Trophoblast cell (in vitro differentiated cells and primary cell): ENCODE data around the gene MICU1.

Experiments used
- DNase-seq, 2 donors: peaks; one replicate each; pipeline ENCODE4 v3.0.0-alpha.2; 2016
- H2AFZ ChIP-seq: 2 replicates; pipeline ENCODE4 v1.6.1; 2013; ENCODE audit warnings: low read length, moderate library complexity, mild to moderate bottlenecking; ENCODE audit not compliant: insufficient read depth, poor library complexity
- H2AK5ac ChIP-seq: 2 replicates; pipeline ENCODE4 v1.6.1; 2013; ENCODE audit warnings: mild to moderate bottlenecking, low read length
- H2BK120ac ChIP-seq: 2 replicates; pipeline ENCODE4 v1.6.1; 2013; ENCODE audit warnings: low read length, mild to moderate bottlenecking, moderate library complexity; ENCODE audit not compliant: insufficient read depth, poor library complexity
- H2BK12ac ChIP-seq: 2 replicates; pipeline ENCODE4 v1.6.1; 2013; ENCODE audit warnings: mild to moderate bottlenecking, low read length, moderate library complexity
- H2BK5ac ChIP-seq: 2 replicates; pipeline ENCODE4 v1.6.1; 2013; ENCODE audit warnings: low read length, low read depth, moderate library complexity, mild to moderate bottlenecking; ENCODE audit not compliant: poor library complexity
- H3K14ac ChIP-seq: 2 replicates; pipeline ENCODE4 v1.6.1; 2013; ENCODE audit warnings: mild to moderate bottlenecking, low read length
- H3K18ac ChIP-seq: 2 replicates; pipeline ENCODE4 v1.6.1; 2013; ENCODE audit warnings: mild to moderate bottlenecking, low read length
- H3K23ac ChIP-seq: 2 replicates; pipeline ENCODE4 v1.6.1; 2013; ENCODE audit warnings: low read length
- H3K27ac ChIP-seq: 2 replicates; pipeline ENCODE4 v1.5.1; 2013; ENCODE audit warnings: low read depth, mild to moderate bottlenecking, inconsistent platforms, low read length, moderate library complexity
- H3K27me3 ChIP-seq: 2 replicates; pipeline ENCODE4 v1.6.1; 2013; ENCODE audit warnings: inconsistent platforms, mild to moderate bottlenecking, low read length, moderate library complexity; ENCODE audit not compliant: insufficient read depth
- H3K36me3 ChIP-seq, 2 experiments: 1 replicate in 1 of 2; 2 replicates in 1 of 2; pipeline ENCODE4 v1.6.1; 2013; ENCODE audit warnings: low read length in 2 of 2, mild to moderate bottlenecking in 2 of 2, moderate library complexity in 1 of 2; ENCODE audit not compliant: insufficient read depth in 2 of 2, control insufficient read depth in 1 of 2
- H3K4ac ChIP-seq: 2 replicates; pipeline ENCODE4 v1.6.1; 2013; ENCODE audit warnings: low read depth, mild to moderate bottlenecking, low read length, moderate library complexity
- H3K4me1 ChIP-seq, 2 experiments: 1 replicate in 1 of 2; 2 replicates in 1 of 2; pipeline ENCODE4 v1.6.1; 2013; ENCODE audit warnings: low read length in 2 of 2, mild to moderate bottlenecking in 2 of 2, moderate library complexity in 1 of 2; ENCODE audit not compliant: insufficient read depth in 2 of 2, control insufficient read depth in 1 of 2
- H3K4me2 ChIP-seq: 2 replicates; pipeline ENCODE4 v1.6.1; 2013; ENCODE audit warnings: inconsistent platforms, mild to moderate bottlenecking, low read length, moderate library complexity
- H3K4me3 ChIP-seq: 2 replicates; pipeline ENCODE4 v1.5.1; 2013; ENCODE audit warnings: mild to moderate bottlenecking, low read depth, low read length, inconsistent platforms
- H3K79me1 ChIP-seq: one replicate; pipeline ENCODE4 v1.6.1; 2013; ENCODE audit warnings: low read length
- H3K79me2 ChIP-seq: 2 replicates; pipeline ENCODE4 v1.6.1; 2013; ENCODE audit warnings: low read length, mild to moderate bottlenecking; ENCODE audit not compliant: control insufficient read depth, insufficient read depth, poor library complexity
- H3K9ac ChIP-seq: 2 replicates; pipeline ENCODE4 v1.6.1; 2013; ENCODE audit warnings: mild to moderate bottlenecking, low read length
- H3K9me3 ChIP-seq: 2 replicates; pipeline ENCODE4 v1.6.1; 2013; ENCODE audit warnings: low read depth, mild to moderate bottlenecking, control low read depth, inconsistent platforms, low read length; ENCODE audit not compliant: insufficient read depth
- H4K12ac ChIP-seq: 2 replicates; pipeline ENCODE4 v1.6.1; 2013; ENCODE audit warnings: low read depth, mild to moderate bottlenecking, low read length, moderate library complexity
- H4K8ac ChIP-seq: 2 replicates; pipeline ENCODE4 v1.6.1; 2013; ENCODE audit warnings: low read depth, mild to moderate bottlenecking, low read length, moderate library complexity
- H4K91ac ChIP-seq: one replicate; pipeline ENCODE4 v1.6.1; 2013; ENCODE audit warnings: low read depth, mild to moderate bottlenecking, low read length, moderate library complexity
- WGBS: extraction: QIAGEN DNeasy Blood & Tissue Kit; methylation state at CpG from one replicate; pipeline ENCODE4 v1.1.7; 2013; ENCODE audit warnings: missing lambda C conversion rate; ENCODE audit not compliant: insufficient read length, insufficient coverage; ENCODE audit errors: extremely low coverage; 5-methylcytosine and 5-hydroxymethylcytosine counted together

MICU1 gene

GRCh38 chr10:72615970-72616369 is 9.9 kb downstream of the MICU1 start:
- Histone ChIP-seq H3K36me3 (peaks cover 0 to 2% of the 10 kb centered on the region in 2 experiments), H3K79me2 (no peaks in the 10 kb centered on the region), H3K27me3 (no peaks in the 10 kb centered on the region), H4K12ac (no peak overlapping the region), H2BK5ac (no peak overlapping the region), H3K4me3 (no peak overlapping the region), H4K8ac (no peak overlapping the region), H3K14ac (no peak overlapping the region), H2AFZ (no peak overlapping the region), H3K23ac (no peak overlapping the region), H3K4me1 (no peaks in the 10 kb centered on the region), H3K27ac (no peak overlapping the region), H3K79me1 (no peaks in the 10 kb centered on the region), H3K9me3 (no peaks in the 10 kb centered on the region), H3K18ac (no peak overlapping the region), H2AK5ac (no peak overlapping the region), H3K4me2 (no peak overlapping the region), H2BK120ac (no peak overlapping the region), H3K9ac (no peak overlapping the region), H3K4ac (no peak overlapping the region), H2BK12ac (no peak overlapping the region), H4K91ac (no peak overlapping the region)
- DNase-seq = no peak
- no CpG with 5 or more reads among the region's 3 CpGs for WGBS

DNA sequence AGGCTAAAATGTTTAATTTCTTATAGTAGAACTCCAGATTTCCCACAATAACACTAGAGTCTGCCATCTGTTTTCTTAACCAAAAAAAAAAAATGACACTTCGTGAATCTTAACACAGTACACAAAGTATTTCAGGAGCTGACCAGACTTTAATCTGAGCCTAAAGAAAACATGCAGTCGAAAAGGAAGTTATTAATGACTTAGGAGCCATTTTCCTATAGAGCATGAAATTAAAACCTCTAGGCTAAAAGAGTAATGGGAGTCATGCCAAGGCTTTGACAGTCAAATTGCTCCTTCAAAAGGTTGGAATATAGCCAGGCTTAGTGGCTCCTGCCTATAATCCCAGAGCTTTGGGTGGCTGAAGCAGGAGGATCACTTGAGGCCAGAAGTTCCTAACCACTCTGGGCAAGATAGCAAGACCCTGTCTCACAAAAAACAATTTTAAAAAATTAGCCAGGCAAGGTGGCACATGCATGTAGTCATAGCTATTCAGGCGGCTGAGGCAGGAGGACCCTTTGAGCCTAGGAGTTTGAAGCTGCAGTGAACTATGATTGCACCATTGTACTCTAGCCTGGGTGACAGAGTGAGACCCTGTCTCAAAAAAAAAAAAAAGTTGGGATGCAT is 13.6 kb downstream of the MICU1 start:
- no peak overlapping the region for H3K14ac ChIP-seq
- H3K27me3 ChIP-seq = no peaks in the 10 kb centered on the region
- no peaks in the 10 kb centered on the region for H3K79me1 ChIP-seq
- H2BK5ac ChIP-seq = no peak overlapping the region
- H3K9ac ChIP-seq = no peak overlapping the region
- H2BK12ac ChIP-seq = no peak overlapping the region
- H3K9me3 ChIP-seq = no peaks in the 10 kb centered on the region
- H3K18ac ChIP-seq = no peak overlapping the region
- no peak overlapping the region for H3K23ac ChIP-seq
- H3K4ac ChIP-seq = no peak overlapping the region
- no peak overlapping the region for H4K91ac ChIP-seq
- no peak overlapping the region for H2AK5ac ChIP-seq
- no peak overlapping the region for H4K8ac ChIP-seq
- no peak overlapping the region for H3K27ac ChIP-seq
- H2AFZ ChIP-seq = no peak overlapping the region
- H3K4me1 ChIP-seq = no peaks in the 10 kb centered on the region
- no peak overlapping the region for H3K4me2 ChIP-seq
- WGBS = no CpG with 5 or more reads among the region's 3 CpGs
- no peaks in the 10 kb centered on the region for H3K79me2 ChIP-seq
- no peak for DNase-seq
- H3K36me3 ChIP-seq = no peaks in the 10 kb centered on the region
- no peak overlapping the region for H2BK120ac ChIP-seq
- no peak overlapping the region for H4K12ac ChIP-seq
- no peak overlapping the region for H3K4me3 ChIP-seq

- WGBS = no CpG with 5 or more reads among the region's 5 CpGs
- Histone ChIP-seq H3K79me2 (no peaks in the 10 kb centered on the region), H3K4ac (no peak overlapping the region), H2AFZ (no peak overlapping the region), H2AK5ac (no peak overlapping the region), H4K12ac (no peak overlapping the region), H4K91ac (no peak overlapping the region), H2BK120ac (no peak overlapping the region), H2BK5ac (no peak overlapping the region), H2BK12ac (no peak overlapping the region), H3K4me3 (no peak overlapping the region), H3K27me3 (no peaks in the 10 kb centered on the region), H3K9me3 (no peaks in the 10 kb centered on the region), H3K14ac (no peak overlapping the region), H3K9ac (no peak overlapping the region), H3K79me1 (no peaks in the 10 kb centered on the region), H4K8ac (no peak overlapping the region), H3K36me3 (no peaks in the 10 kb centered on the region), H3K4me2 (no peak overlapping the region), H3K23ac (no peak overlapping the region), H3K18ac (no peak overlapping the region), H3K27ac (no peak overlapping the region), H3K4me1 (no peaks in the 10 kb centered on the region)
- DNase-seq = no peak
These were observed 14.1 kb downstream of the MICU1 start for GRCh38 chr10:72611783-72612182.

- no peak overlapping the region for H3K9ac ChIP-seq
- no peak overlapping the region for H3K4me2 ChIP-seq
- no peaks in the 10 kb centered on the region for H3K79me1 ChIP-seq
- H2BK120ac ChIP-seq = no peak overlapping the region
- H3K9me3 ChIP-seq = no peaks in the 10 kb centered on the region
- no peaks in the 10 kb centered on the region for H3K36me3 ChIP-seq
- no peak overlapping the region for H2AK5ac ChIP-seq
- H3K27ac ChIP-seq = no peak overlapping the region
- no peak for DNase-seq
- no peak overlapping the region for H3K14ac ChIP-seq
- H3K79me2 ChIP-seq = no peaks in the 10 kb centered on the region
- no peak overlapping the region for H3K4ac ChIP-seq
- WGBS = no CpG with 5 or more reads among the region's 1 CpG
- H4K12ac ChIP-seq = no peak overlapping the region
- H4K8ac ChIP-seq = no peak overlapping the region
- H3K23ac ChIP-seq = no peak overlapping the region
- no peaks in the 10 kb centered on the region for H3K27me3 ChIP-seq
- no peak overlapping the region for H3K18ac ChIP-seq
- no peak overlapping the region for H2BK12ac ChIP-seq
- H2BK5ac ChIP-seq = no peak overlapping the region
- H3K4me1 ChIP-seq = no peaks in the 10 kb centered on the region
- H3K4me3 ChIP-seq = no peak overlapping the region
- H4K91ac ChIP-seq = no peak overlapping the region
- no peak overlapping the region for H2AFZ ChIP-seq
These were observed 15.4 kb downstream of the MICU1 start for GRCh38 chr10:72610466-72610865.
